ENCODE results near the gene FOSB. TPM values are rescaled to one million over a fixed set of nuclear protein-coding genes. Genes with fewer than 3 reads are reported as not detected.

The FOSB gene
- total RNA-seq, 1 donor from 2014 or later, result 176 TPM

GRCh38 chr19:45522010-45522941 lies 54.5 kb downstream of the FOSB start:
- H3K36me3 Mint-ChIP-seq (ENCODE audit: unreplicated experiment), result peaks cover 33% of the 10 kb centered on the region
- no peaks in the 10 kb centered on the region for H3K27me3 Mint-ChIP-seq (ENCODE audit: unreplicated experiment)
- DNase-seq (ENCODE audit: extremely low spot score, unreplicated experiment), result no peak
- no peak overlapping the region for H3K4me3 Mint-ChIP-seq (ENCODE audit: unreplicated experiment)
- no peak for TF ChIP-seq CTCF (IDR thresholded peaks at IDR 0.05)
- no peak overlapping the region for H3K27ac Mint-ChIP-seq (ENCODE audit: unreplicated experiment)
- peaks cover 6% of the 10 kb centered on the region for H3K4me1 Mint-ChIP-seq (ENCODE audit: unreplicated experiment)
- H3K9me3 Mint-ChIP-seq (ENCODE audit: unreplicated experiment), result no peaks in the 10 kb centered on the region

- peak; percentile 89 for TF ChIP-seq CTCF (IDR thresholded peaks at IDR 0.05)
- Mint-ChIP-seq H3K4me1 (ENCODE audit: unreplicated experiment) (peaks cover 6% of the 10 kb centered on the region), H3K36me3 (ENCODE audit: unreplicated experiment) (peaks cover 33% of the 10 kb centered on the region), H3K9me3 (ENCODE audit: unreplicated experiment) (no peaks in the 10 kb centered on the region), H3K27ac (ENCODE audit: unreplicated experiment) (no peak overlapping the region), H3K4me3 (ENCODE audit: unreplicated experiment) (no peak overlapping the region), H3K27me3 (ENCODE audit: unreplicated experiment) (no peaks in the 10 kb centered on the region)
- DNase-seq (ENCODE audit: extremely low spot score, unreplicated experiment), result peak; percentile 91
Observed at GRCh38 chr19:45523642-45524256, 56.0 kb downstream of the FOSB start.

GRCh38 chr19:45524575-45525129 lies 56.9 kb downstream of the FOSB start:
- DNase-seq (ENCODE audit: extremely low spot score, unreplicated experiment), result no peak
- Mint-ChIP-seq H3K4me3 (ENCODE audit: unreplicated experiment) (no peak overlapping the region), H3K4me1 (ENCODE audit: unreplicated experiment) (peaks cover 6% of the 10 kb centered on the region), H3K9me3 (ENCODE audit: unreplicated experiment) (no peaks in the 10 kb centered on the region), H3K36me3 (ENCODE audit: unreplicated experiment) (peaks cover 33% of the 10 kb centered on the region), H3K27ac (ENCODE audit: unreplicated experiment) (no peak overlapping the region), H3K27me3 (ENCODE audit: unreplicated experiment) (no peaks in the 10 kb centered on the region)
- TF ChIP-seq CTCF (IDR thresholded peaks at IDR 0.05), result no peak

Small RNA genes lying within 50 kb of the gene (microRNA-seq; reads per million reads assigned to microRNA genes)
- gene MIR6088 (ENCODE audit: unreplicated experiment), result not detected

Other genes with a start within 250 kb of the FOSB start
- gene EXOC3L2, start 222.6 kb upstream of the FOSB start, total RNA-seq, result 8.4 and 11.1 TPM in 2 replicates
- gene MARK4, start 216.7 kb upstream of the FOSB start, total RNA-seq, result 61.2 and 66.5 TPM in 2 replicates
- not detected in 2 replicates for gene CKM, start 145.1 kb upstream of the FOSB start, total RNA-seq
- 0.21 TPM in 1 of 2 replicates, not detected in the other for gene KLC3, start 127.2 kb upstream of the FOSB start, total RNA-seq
- gene ERCC2, start 97.4 kb upstream of the FOSB start, total RNA-seq, result 32.1 and 32.7 TPM in 2 replicates
- 48.7 and 53.5 TPM in 2 replicates for gene PPP1R13L, start 62.9 kb upstream of the FOSB start, total RNA-seq
- 7.6 and 9.1 TPM in 2 replicates for gene POLR1G, start 61.4 kb upstream of the FOSB start, total RNA-seq
- 96.7 and 117 TPM in 2 replicates for gene ERCC1, start 44.1 kb upstream of the FOSB start, total RNA-seq
- 15.6 and 15.8 TPM in 2 replicates for gene RTN2, start 29.1 kb downstream of the FOSB start, total RNA-seq
- 0.29 and 0.62 TPM in 2 replicates for gene PPM1N, start 30.4 kb downstream of the FOSB start, total RNA-seq
- gene VASP, start 39.5 kb downstream of the FOSB start, total RNA-seq, result 61.9 and 68.9 TPM in 2 replicates
- gene OPA3, start 116.8 kb downstream of the FOSB start, total RNA-seq, result 16.8 and 18.0 TPM in 2 replicates
- not detected in 2 replicates for gene GPR4, start 134.2 kb downstream of the FOSB start, total RNA-seq
- gene EML2, start 171.4 kb downstream of the FOSB start, total RNA-seq, result 27.1 and 28.6 TPM in 2 replicates
- 0.81 and 1.3 TPM in 2 replicates for gene GIPR, start 200.2 kb downstream of the FOSB start, total RNA-seq
- gene SNRPD2, start 224.0 kb downstream of the FOSB start, total RNA-seq, result 366 and 397 TPM in 2 replicates
- 14.0 TPM in 2 replicates for gene QPCTL, start 224.7 kb downstream of the FOSB start, total RNA-seq

Measured in osteocyte (in vitro differentiated cells).